HG03432 (cell line): ENCODE results near the gene KRT31.
"Not testable (repeated sequence)": the region's sequence is repeated elsewhere in the genome, so short reads cannot be mapped to it uniquely, and the experiment has no call there.

ENCODE experiments used
- ATAC-seq: cut with Tn5 transposase; IDR thresholded peaks from one replicate; pipeline ENCODE4 v1.9.1; 2021; ENCODE audit warnings: mild to moderate bottlenecking, moderate library complexity; ENCODE audit not compliant: unreplicated experiment

The KRT31 gene

DNA sequence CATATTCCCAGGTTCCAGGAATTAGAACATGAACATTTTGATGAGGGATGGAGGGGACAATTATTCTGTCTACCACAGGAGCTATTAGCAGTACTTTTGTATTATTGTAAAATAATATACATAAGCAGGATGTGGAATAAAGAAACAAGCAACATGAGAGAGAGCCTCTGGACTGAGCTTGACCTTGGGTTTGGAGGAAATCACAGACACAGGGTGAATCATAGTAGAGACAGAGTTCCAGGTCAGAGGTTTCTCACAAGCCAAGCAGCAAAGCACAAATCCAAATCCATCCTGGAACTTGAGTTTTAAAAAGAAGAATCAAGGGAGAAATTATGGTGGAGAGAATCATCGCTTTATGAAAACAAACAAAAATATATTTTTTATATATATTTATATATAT is 5.1 kb downstream of the KRT31 start:
- no peak for ATAC-seq

DNA sequence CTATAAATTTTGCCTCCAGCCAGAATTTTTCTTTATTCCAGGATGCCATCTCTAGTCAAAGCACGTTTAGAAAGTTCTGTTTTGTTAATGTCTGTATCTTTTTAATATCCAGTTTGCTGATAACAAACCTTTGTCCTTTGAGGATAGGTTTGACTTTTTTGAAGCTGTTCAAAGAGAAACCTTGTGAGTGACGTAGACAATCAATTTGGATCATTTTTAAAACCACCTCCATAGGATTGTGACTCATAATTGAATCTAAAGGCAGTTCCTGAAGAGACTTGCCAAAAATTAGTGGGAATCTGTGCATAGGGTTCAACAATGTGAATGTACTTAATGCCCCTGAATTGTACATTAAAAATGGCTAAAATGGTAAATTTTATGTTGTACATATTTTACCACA is 5.9 kb downstream of the KRT31 start:
- ATAC-seq, result no peak

GRCh38 chr17:41390411-41390938 is 6.9 kb downstream of the KRT31 start:
- no peak for ATAC-seq

DNA sequence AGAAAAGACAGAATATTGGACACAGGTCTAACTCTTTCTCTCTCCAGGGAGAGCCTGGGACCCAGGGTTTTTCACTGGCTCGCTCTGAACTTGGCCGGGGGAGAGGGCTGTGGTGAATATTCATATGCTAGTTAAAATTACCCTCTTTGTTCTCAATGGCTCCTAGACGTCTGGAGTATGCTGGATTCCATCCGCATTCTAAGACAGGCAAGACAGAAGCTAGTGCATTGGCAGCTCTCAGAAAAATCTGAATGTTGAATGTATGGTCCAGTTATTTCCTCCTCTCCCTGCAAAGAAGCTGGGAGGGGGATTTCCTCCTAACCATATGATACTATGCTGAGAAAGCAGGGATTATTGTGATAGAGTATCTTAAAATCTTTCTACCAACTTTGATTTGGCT is 9.7 kb downstream of the KRT31 start:
- no peak for ATAC-seq

- ATAC-seq, result no peak
Observed at GRCh38 chr17:41386227-41386626, 11.2 kb downstream of the KRT31 start.

- ATAC-seq, result no peak
Observed at GRCh38 chr17:41383690-41384089, 13.7 kb downstream of the KRT31 start.

DNA sequence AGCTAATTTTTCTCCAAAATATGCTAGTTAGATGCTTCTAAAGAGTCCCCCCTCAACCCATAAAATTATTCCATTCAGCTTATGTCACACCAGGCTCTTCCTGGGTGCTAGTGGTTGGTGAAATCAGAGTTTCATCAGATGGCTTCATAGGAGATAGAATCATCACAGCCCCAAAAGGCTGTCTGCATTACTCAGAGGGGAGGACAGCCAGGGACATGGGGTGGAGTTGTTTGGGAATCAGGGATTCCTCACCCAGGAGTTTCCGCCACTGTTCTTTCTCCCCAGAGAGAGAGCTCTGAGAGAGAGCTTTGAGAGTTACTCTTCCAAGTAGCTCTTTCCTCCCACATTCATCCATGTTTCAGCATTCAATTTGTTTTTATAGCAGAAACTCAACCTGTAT is 15.0 kb downstream of the KRT31 start:
- ATAC-seq, result no peak

DNA sequence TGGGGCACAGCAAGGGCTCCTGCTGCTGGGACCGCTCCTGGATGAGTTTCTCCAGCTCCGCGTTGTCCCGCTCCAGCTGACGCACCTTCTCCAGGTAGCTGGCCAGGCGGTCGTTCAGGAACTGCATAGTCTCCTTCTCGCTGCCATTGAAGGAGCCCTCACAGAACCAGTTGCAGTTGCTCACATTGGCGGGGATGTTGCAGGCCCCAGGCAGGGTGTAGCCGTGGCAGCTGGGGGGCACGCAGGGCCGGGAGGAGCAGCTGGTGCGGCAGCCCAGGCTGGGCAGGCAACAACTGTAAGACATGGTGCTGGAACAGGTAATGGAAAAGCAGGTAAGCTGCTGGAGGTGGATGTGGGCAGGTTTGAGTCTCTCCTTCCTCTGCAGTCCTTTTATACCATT is 15.5 kb downstream of the KRT31 start, which contains the start of gene KRT34:
KRT34 (minus strand) TSS at position 364 of the 400 bp plus-strand sequence; CDS start at position 304, 60 bp downstream.
- ATAC-seq, result not testable (repeated sequence)

GRCh38 chr17:41380091-41380490 is 17.3 kb downstream of the KRT31 start:
- ATAC-seq, result not testable (repeated sequence)

DNA sequence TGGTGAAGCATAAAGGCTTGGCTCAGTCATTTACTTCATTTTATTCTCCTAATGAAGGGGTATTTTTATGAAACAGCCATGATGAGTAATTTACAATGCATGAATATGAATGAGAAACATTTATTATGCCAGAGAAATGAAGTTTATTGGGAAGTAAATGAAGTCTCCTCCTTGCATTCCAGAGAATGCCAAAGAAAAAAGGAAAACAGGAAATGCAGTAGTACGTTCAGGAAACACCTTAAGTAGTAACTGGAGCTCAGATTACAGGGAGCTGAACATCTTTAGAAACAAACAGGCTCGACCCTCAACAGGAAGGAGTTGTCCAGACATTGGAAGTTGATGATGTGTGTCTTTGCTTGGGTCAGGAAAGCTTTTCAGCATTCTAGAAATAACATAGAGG is 19.9 kb downstream of the KRT31 start:
- no peak for ATAC-seq

- ATAC-seq, result no peak
Observed at GRCh38 chr17:41369713-41370112, 27.7 kb downstream of the KRT31 start, which contains the start of gene KRT33B. KRT33B (minus strand) TSS chr17:41369813; CDS start chr17:41369750, 63 bp downstream.

DNA sequence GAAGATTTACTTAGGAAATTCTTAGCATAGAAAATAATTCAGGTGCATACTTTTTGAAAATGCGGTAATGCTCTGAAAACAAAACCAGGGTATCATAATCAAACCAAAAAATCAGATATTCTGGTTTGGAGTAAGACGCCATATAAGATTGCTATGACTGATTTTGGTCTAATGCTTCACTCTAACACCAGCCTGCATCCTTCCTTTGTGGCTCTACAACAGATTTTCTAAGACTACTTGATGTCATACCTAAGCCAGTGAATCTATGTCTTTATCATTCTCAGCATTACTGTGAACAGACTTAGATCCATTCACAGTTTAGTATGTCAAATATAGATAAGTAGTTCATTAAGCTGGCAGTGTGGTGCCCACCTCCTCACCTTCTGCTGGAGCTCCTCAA is 28.4 kb downstream of the KRT31 start:
- no peak for ATAC-seq

DNA sequence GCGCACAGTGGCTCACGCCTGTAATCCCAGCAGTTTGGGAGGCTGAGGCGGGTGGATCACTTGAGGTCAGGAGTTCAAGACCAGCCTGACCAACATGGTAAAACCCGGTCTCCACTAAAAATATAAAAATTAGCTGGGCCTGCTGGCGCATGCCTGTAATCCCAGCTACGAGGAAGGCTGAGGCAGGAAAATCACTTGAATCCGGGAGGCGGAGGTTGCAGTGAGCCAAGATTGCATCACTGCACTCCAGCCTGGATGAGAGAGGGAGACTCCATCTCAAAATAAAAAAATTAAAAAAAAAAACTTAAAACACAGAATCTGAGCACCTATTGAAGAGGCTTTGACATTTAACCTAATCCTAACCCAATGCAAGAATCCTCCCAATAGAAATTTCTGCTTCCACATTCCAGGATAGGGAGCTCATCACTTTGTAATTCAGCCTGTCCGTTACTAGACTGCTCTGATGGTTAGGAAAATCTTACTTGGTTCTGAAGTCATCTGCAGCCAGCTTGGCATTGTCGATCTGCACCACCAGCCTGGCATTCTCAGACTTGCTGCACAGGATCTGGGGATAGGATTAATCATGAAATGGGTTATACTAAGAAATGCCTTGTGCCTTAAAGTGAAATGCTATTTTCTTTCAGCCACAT is 29.9 kb downstream of the KRT31 start:
- ATAC-seq, result no peak

- no peak for ATAC-seq
Observed at GRCh38 chr17:41366070-41366469, 31.3 kb downstream of the KRT31 start.

DNA sequence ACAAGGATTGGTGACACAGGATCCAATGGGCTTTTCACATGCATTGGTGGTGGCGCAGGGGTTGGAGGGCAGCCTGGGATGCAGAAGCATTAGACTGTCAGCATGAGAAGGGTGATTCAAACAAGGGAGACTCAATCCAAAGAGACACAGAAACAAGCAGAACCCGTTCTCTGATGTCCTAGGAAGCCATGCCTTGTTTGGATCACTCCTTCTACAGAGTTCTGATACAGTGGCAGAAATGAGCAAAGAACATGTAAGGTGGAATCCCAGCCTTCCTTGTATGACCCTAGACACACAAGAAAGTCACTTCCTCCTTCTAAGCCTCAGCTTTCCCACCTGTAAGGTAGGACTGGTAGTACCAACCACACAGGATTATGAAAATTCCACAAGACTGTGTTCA is 33.5 kb downstream of the KRT31 start:
- ATAC-seq, result no peak

DNA sequence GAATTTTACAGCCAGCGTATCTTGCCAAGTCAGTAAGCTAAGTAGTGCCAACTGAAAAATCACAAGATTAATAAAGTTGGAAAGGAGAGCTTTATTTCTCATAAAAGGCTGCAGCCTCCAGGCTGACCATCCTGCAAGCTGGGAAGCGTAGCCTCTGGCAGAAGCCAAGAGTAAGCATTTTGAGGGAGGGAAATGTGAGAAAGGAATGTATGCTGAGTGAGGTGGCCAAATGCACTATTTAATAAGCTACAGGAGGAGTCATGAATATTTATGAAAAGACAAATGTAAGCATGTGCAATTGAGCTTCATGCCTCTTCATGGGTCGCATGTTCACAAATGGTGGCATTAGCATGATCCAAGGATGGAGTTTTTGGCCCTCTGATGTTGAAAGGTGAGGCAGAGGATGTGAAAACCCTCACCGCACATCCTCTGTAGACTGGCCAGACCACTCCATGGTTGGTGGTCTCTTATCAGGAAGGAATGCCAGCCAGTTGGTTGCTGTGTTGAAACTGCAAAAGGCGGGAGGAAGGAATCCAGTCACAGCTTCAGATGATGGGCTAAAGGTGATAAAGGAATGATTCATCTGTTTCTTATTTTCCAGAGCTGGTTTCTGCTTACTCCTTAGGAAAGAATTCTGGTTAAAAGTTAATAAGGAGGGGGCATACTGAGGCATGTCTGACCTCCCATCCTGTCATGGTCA is 37.0 kb downstream of the KRT31 start:
- no peak for ATAC-seq

GRCh38 chr17:41354536-41354935 is 42.9 kb downstream of the KRT31 start:
- ATAC-seq, result no peak

GRCh38 chr17:41352597-41353366 is 44.6 kb downstream of the KRT31 start:
- no peak for ATAC-seq

DNA sequence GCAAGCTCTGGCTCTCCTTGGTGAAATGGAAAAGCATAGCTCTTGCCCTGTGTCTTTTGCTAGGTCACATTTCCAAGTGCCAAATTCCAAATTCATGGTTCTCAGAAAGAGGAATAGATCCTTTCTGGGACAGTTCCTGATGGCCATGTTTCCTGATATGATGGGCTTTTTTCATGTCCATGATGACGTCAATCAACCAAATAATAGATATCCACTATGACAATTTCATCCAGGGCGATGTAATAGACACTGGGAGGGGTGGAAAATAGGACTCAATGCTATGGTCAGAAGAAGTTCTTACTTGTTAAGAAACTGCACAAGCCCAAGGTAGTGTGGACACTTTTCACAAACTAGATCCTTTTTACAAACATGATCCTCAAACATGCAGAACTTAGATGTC is 46.2 kb downstream of the KRT31 start:
- no peak for ATAC-seq

DNA sequence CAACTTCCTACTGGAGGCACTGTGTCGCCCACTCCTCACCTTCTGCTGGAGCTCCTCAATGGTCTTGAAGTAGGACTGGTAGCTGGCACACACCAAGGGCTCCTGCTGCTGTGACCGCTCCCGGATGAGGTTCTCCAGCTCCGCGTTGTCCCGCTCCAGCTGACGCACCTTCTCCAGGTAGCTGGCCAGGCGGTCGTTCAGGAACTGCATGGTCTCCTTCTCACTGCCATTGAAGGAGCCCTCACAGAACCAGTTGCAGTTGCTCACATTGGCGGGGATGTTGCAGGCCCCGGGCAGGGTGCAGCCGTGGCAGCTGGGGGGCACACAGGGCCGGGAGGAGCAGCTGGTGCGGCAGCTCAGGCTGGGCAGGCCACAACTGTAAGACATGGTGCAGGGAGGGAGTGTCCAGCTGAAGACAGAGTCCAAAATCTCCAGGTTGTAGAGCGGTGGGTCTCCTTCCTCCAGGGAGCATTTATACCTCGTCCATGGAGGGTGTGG is 47.0 kb downstream of the KRT31 start, which contains the start of gene KRT33A:
KRT33A (minus strand) TSS at position 448 of the 498 bp plus-strand sequence; CDS start at position 387, 61 bp downstream.
- ATAC-seq, result not testable (repeated sequence)
